ENCODE data around the gene USP30.

GRCh38 chr12:109115404-109115757, 63.0 kb downstream of the USP30 start:
- no peak for TF ChIP-seq POLR2A (IDR thresholded peaks at IDR 0.05)
- TF ChIP-seq CTCF (IDR thresholded peaks at IDR 0.05): no peak
- no peak for TF ChIP-seq EP300 (IDR thresholded peaks at IDR 0.05)
